HEK293T (cell line): ENCODE data around the gene RAB31.

Source experiments
- ELF4 ChIP-seq: fragments of 450-650 bp; IDR thresholded peaks from 2 replicates; pipeline ENCODE4 v1.6.1; 2017; ENCODE audit warnings: antibody characterized with exemption
- FOXA1 ChIP-seq: fragments of 450-650 bp; IDR thresholded peaks from 2 replicates; pipeline ENCODE4 v1.6.1; 2016; ENCODE audit warnings: mild to moderate bottlenecking
- FOXM1 ChIP-seq: fragments of 450-650 bp; IDR thresholded peaks from 2 replicates; pipeline ENCODE4 v1.6.1; 2017; ENCODE audit warnings: mild to moderate bottlenecking, borderline replicate concordance
- HDGF ChIP-seq: fragments of 450-650 bp; IDR thresholded peaks from 2 replicates; pipeline ENCODE4 v1.6.1; 2017; ENCODE audit warnings: antibody characterized with exemption, borderline replicate concordance
- L3MBTL2 ChIP-seq: fragments of 450-650 bp; conservative IDR thresholded peaks from 2 replicates; pipeline ENCODE4 v1.6.1; 2016; ENCODE audit warnings: mild to moderate bottlenecking
- LEF1 ChIP-seq: fragments of 450-650 bp; IDR thresholded peaks from 2 replicates; pipeline ENCODE4 v1.6.1; 2017; ENCODE audit warnings: mild to moderate bottlenecking, borderline replicate concordance
- SP1 ChIP-seq: fragments of 450-650 bp; IDR thresholded peaks from 2 replicates; pipeline ENCODE4 v1.6.1; 2017

GRCh38 chr18:9824474-9824832, 116.4 kb downstream of the RAB31 start:
- TF ChIP-seq HDGF (no peak), FOXA1 (no peak), SP1 (no peak), LEF1 (no peak), FOXM1 (no peak), ELF4 (no peak), L3MBTL2 (no peak)
